A172 (cell line): ENCODE measurements around the gene KRCC1. TPM values are rescaled to one million over a fixed set of nuclear protein-coding genes. Genes with fewer than 3 reads are reported as not detected.
"Not testable (repeated sequence)": the region's sequence is repeated elsewhere in the genome, so short reads cannot be mapped to it uniquely, and the experiment has no call there.

Source experiments
- DNase-seq: peaks from one replicate; pipeline ENCODE4 v3.0.0-alpha.2; 2015; ENCODE audit warnings: low spot score
- total RNA-seq: library from RNA; depleted of rRNA; stranded (reverse); fragments of >200 nt; shearing (Covaris generic); gene quantifications from 2 replicates; pipeline ENCODE4 v1.2.3, GENCODE V29; 2014; rRNA removed

The KRCC1 gene
- total RNA-seq, 1 experiment from 2014 or later: 63.6 TPM

DNA sequence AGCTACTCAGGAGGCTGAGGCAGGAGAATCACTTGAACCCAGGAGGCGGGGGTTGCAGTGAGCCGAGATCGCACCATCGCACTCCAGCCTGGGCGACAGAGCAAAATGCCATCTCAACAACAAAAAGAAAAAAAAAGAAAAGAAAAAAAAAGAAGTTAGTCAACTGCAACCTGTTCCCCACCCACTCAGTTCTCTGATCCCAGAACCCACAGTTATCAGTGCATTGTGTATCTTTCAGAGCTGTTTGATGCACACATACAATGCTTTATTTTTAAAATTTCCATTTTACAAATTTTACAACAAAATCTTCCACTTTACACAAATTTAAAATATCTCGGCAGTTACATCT is 53.2 kb downstream of the KRCC1 start:
- no peak for DNase-seq

DNA sequence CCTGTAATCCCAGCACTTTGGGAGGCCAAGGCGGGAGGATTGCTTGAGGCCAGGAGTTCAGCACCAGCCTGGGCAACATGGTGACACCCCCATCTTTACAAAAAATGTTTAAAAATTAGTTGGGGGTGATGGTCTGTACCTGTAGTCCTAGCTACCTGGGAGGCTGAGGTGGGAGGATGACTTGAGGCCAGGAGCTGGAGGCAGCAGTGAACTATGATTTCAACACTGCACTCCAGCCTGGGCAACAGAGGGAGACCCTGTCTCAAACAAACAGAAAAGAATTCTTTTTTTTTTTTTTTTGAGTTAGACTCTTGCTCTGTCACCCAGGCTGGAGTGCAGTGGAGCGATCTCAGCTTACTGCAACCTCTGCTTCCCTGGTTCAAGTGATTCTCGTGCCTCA is 55.1 kb downstream of the KRCC1 start:
- not testable (repeated sequence) for DNase-seq

DNA sequence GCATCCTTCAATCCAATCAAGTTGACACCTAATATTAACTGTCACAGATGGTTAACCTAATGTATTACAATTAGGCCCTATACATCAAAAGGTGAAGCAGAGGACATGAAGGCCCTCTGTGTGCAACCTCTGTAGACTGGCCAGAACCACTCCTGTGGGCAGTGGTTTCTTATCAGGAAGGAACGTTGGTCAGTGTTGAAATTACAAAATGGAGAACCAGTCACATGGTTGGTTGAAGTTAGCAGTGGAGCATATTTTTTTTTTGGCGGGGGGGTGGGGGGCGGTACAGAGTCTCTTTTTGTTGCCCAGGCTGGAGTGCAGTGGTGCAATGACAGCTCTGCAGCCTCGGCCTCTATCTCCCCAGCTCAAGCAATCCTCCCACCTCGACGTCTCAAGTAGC is 59.0 kb downstream of the KRCC1 start:
- DNase-seq: no peak

DNA sequence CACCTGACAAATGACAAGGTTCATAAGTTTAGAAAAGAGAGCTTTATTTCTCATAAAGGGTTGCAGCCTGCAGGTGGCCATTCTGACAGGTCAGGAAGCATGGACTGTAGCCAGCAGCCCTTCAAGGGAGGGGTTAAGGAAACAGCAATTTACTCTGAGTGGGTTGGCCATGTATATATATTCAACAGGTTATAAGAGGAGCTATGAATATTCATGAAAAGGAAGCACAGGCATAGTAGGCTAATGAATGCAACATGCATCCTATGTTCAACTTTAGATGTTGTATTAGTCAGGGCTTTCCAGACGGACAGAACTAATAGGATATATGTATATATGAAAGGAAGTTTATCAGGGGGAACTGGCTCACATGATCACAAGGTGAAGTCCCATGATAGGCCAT is 59.8 kb downstream of the KRCC1 start:
- DNase-seq: no peak

DNA sequence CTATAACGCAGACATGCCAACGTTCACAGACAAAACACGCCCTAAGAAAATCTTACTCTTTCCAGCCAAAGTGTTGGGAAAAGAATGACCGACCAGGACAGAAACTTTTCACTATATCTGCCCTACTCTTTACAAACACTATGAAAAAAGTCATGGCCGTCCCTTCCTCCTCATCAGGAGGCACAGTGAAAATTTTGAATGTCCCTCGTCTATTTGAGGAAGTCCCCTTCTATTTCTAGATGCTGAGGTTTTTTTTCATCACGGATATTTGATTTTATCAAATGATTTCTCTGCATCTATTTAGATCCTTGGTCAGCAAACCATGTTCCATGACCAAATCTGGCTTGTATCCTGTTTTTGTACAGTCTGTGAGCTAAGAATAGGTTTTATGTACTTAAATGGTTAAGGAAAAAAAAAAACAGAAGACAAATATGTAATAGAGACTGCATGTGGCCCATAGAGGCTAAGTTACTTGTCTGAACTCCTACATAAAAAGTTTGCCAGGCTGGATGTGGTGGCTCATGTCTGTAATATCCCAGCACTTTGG is 61.2 kb downstream of the KRCC1 start:
- DNase-seq: not testable (repeated sequence)

DNA sequence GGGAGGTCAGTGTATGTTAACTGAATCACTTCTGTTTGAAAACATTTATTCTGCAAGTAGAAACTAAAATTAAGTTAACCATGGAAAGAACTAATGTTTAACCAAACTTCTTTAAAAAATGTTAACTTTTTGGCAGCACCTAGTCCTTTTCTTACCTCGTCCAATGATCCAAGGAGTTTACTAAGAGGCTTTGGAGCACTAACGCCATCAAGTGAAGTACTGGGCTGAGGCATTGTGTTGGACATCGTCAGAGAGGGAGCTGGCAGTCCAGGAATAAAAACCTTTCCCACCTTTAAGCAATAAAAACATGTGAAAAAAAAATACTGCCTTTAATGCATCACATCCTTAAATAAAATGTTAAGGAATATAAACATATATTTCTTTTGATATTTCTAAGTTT is 63.0 kb downstream of the KRCC1 start:
- DNase-seq: not testable (repeated sequence)

DNA sequence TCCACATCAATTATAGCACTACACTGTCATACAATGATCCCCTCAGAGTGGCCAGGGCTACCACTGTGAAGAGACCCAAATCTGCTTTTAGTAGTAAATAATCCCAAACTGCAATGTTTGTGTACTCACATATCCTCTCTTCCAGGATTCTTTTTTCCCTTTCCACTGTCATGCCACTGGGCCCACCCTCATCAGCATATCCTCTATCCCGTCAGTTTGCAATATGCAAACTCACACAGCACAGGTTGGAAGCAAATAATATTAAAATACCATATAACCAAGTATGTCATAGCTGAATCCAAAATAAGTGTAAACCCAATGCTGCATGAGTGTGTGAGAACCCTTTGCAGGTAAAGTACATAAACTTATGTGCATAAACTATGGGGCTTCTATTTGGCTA is 68.1 kb downstream of the KRCC1 start:
- not testable (repeated sequence) for DNase-seq

DNA sequence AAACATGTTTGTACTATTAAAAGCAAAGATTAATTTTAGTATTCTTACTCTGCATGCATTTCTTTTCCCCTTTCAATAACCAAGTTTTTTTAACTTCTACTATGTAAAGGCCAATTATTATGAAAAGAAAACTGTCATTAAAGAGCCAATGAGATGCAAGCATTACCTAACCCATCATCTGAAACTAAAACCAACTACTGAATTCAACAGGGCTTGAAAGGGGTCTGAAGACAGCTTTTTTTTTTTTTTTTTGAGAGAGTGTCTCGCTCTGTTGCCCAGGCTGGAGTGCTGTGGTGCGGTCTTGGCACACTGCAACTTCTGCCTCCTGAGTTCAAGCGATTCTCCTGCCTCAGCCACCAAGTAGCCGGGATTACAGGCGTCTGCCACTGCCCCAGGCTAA is 69.7 kb downstream of the KRCC1 start:
- not testable (repeated sequence) for DNase-seq

DNA sequence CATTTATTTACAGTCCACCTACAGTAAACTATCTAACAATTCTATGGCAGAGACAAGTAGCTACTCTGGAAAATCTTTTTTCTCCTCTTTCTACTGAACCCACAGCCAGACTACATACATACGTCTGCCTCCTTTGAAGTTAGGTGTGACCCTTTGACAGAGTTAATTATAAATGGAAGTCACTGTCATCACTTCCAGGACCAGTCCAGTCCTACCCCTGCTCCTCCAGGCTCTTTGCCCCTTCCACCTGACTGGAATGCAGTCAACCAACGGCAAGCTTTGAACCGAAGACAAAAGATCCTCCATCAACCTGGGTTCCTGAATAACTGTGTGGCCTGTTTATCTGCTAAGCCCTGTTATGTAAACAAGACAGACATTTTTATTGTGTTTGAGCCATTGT is 74.4 kb downstream of the KRCC1 start:
- not testable (repeated sequence) for DNase-seq

Other genes starting within 250 kb of the KRCC1 start
- 0.41 TPM in 1 of 2 replicates, not detected in the other for gene RGPD2, start 230.0 kb downstream of the KRCC1 start, total RNA-seq
- gene RNU2-63P, start 39.2 kb downstream of the KRCC1 start, total RNA-seq: not detected in 2 replicates
- not detected in 2 replicates for gene SMYD1, start 12.0 kb upstream of the KRCC1 start, total RNA-seq
- gene FABP1, start 72.3 kb upstream of the KRCC1 start, total RNA-seq: not detected in 2 replicates
- 0.95 and 2.2 TPM in 2 replicates for gene THNSL2, start 114.6 kb upstream of the KRCC1 start, total RNA-seq